Fibroblast of lung (primary cell): ENCODE results near the gene SLC15A1. TPM values are rescaled to one million over a fixed set of nuclear protein-coding genes. Genes with fewer than 3 reads are reported as not detected.

ENCODE experiments used
- DNase-seq, 2 donors: peaks; one replicate each; pipeline versions ENCODE4 v3.0.0 to v3.0.0-alpha.2; 2010; ENCODE audit warnings: low read depth in 2 of 2
- H2AFZ ChIP-seq: 2 replicates; pipeline ENCODE4 v1.5.1; 2012; ENCODE audit warnings: low read length, control low read depth, inconsistent platforms
- H3K27ac ChIP-seq: 2 replicates; pipeline ENCODE4 v1.5.1; 2011; ENCODE audit warnings: low read length, control low read depth; ENCODE audit not compliant: insufficient read depth
- H3K27me3 ChIP-seq: 2 replicates; pipeline ENCODE4 v1.5.1; 2011; ENCODE audit warnings: mild to moderate bottlenecking, low read length; ENCODE audit not compliant: control insufficient read depth, insufficient read depth
- H3K36me3 ChIP-seq: 2 replicates; pipeline ENCODE4 v1.5.1; 2011; ENCODE audit warnings: low read length; ENCODE audit not compliant: control insufficient read depth, insufficient read depth
- H3K4me1 ChIP-seq: 2 replicates; pipeline ENCODE4 v1.5.1; 2011; ENCODE audit warnings: low read length; ENCODE audit not compliant: control insufficient read depth, insufficient read depth; ENCODE audit errors: extremely low read depth
- H3K4me2 ChIP-seq: 2 replicates; pipeline ENCODE4 v1.5.1; 2011; ENCODE audit warnings: low read length, control low read depth; ENCODE audit not compliant: insufficient read depth; ENCODE audit errors: extremely low read depth
- H3K4me3 ChIP-seq, 4 experiments: fragments of 200-600 bp in 1 of 4; sonication (generic) in 1 of 4; replicated peaks in 1 of 4; 2 replicates each; pipeline ENCODE4 v1.5.1; 2011 to 2016; ENCODE audit warnings: low read length in 4 of 4, low read depth in 3 of 4, mild to moderate bottlenecking in 3 of 4, control low read depth in 2 of 4, inconsistent platforms in 1 of 4, mixed read lengths in 1 of 4; ENCODE audit not compliant: insufficient read depth in 1 of 4; ENCODE audit errors: control extremely low read depth in 1 of 4
- H3K79me2 ChIP-seq: 2 replicates; pipeline ENCODE4 v1.5.1; 2012; ENCODE audit warnings: mild to moderate bottlenecking, low read length, inconsistent platforms; ENCODE audit not compliant: control insufficient read depth, insufficient read depth
- H3K9ac ChIP-seq: 2 replicates; pipeline ENCODE4 v1.5.1; 2011; ENCODE audit warnings: mild to moderate bottlenecking, low read length, control low read depth; ENCODE audit not compliant: insufficient read depth
- H3K9me3 ChIP-seq: 2 replicates; pipeline ENCODE4 v1.5.1; 2012; ENCODE audit warnings: low read depth, low read length; ENCODE audit not compliant: control insufficient read depth, insufficient read depth
- H4K20me1 ChIP-seq: 2 replicates; pipeline ENCODE4 v1.5.1; 2011; ENCODE audit warnings: low read length; ENCODE audit not compliant: control insufficient read depth, insufficient read depth; ENCODE audit errors: extremely low read depth
- EZH2 ChIP-seq: IDR thresholded peaks from 2 replicates; pipeline ENCODE4 v1.5.1; 2012; ENCODE audit warnings: low read length, control low read depth, mild to moderate bottlenecking; ENCODE audit errors: missing control alignments
- polyA minus RNA-seq: library from RNA; depleted of rRNA, polyadenylated mRNA; stranded (reverse); fragments of >200 nt; gene quantifications from 2 replicates; pipeline ENCODE4 v1.2.3, GENCODE V29; 2011; ENCODE audit warnings: low replicate concordance
- polyA plus RNA-seq, 2 donors: library from polyadenylated mRNA; depleted of rRNA in 1 of 2; stranded (reverse) in 1 of 2; unstranded in 1 of 2; fragments of >200 nt; gene quantifications; 2 replicates each; pipeline ENCODE4 v1.2.1, GENCODE V29; 2011 to 2012; ENCODE audit warnings: missing spikeins in 1 of 2
- total RNA-seq: library from RNA; depleted of rRNA; stranded (reverse); fragments of >200 nt; gene quantifications from 2 replicates; pipeline ENCODE4 v1.2.1, GENCODE V29; 2014
- TF ChIP-seq, protein P1 (sequence below), 2 donors: IDR thresholded peaks in 1 of 2; conservative IDR thresholded peaks in 1 of 2; 1 replicate in 1 of 2; 2 replicates in 1 of 2; pipeline ENCODE4 v1.5.1; 2011 to 2012; ENCODE audit warnings: low read length in 2 of 2, control low read depth in 1 of 2, inconsistent platforms in 1 of 2, low read depth in 1 of 2, mild to moderate bottlenecking in 1 of 2

The SLC15A1 gene, protein sequence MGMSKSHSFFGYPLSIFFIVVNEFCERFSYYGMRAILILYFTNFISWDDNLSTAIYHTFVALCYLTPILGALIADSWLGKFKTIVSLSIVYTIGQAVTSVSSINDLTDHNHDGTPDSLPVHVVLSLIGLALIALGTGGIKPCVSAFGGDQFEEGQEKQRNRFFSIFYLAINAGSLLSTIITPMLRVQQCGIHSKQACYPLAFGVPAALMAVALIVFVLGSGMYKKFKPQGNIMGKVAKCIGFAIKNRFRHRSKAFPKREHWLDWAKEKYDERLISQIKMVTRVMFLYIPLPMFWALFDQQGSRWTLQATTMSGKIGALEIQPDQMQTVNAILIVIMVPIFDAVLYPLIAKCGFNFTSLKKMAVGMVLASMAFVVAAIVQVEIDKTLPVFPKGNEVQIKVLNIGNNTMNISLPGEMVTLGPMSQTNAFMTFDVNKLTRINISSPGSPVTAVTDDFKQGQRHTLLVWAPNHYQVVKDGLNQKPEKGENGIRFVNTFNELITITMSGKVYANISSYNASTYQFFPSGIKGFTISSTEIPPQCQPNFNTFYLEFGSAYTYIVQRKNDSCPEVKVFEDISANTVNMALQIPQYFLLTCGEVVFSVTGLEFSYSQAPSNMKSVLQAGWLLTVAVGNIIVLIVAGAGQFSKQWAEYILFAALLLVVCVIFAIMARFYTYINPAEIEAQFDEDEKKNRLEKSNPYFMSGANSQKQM
- total RNA-seq = not detected in 2 replicates
- not detected in 2 replicates for polyA plus RNA-seq
- polyA plus RNA-seq (2012) = not detected in 2 replicates
- polyA minus RNA-seq = not detected in 2 replicates

DNA sequence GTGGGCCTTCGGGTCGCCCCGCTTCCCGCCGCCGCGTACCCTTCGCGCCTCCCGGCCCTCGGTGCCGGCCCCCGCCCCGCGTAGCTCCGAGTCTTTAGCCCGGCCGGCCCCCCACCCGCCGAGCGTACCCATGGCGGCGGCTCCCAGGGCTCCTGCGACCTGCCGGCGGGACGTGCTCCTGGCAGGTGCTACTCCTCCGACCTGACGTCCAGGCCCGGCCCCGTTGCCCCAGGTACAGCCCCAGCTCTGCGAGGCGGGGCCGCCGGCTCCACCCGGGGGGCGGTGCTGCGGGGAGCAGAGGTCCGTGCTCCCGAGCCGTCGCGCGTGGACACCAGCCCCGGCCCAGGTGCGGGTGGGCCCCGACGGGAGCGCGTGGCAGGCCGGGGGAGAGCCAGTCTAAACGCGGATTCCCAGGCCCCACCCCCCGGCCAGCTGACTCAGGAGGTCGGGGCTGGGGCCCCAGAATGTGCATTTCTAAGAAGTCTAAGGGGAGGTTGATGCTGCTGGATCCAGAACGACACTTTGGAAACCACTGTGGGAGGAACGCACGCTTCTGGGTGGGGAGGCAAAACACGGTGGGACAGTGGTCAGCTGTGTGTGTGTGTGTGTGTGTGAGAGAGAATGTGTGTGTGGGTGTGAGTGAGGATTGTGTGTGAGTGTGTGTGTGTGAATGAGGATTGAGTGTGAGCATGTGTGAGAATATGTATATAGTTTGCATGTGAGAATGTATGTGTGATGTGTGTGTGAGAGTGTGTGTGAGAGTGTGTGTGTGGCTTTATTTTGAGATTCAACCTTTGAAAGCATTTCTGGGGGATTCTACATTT, at the start of gene SLC15A1:
SLC15A1 (minus strand) TSS at position 206 of the 824 bp plus-strand sequence; CDS start at position 132, 74 bp downstream.
- Histone ChIP-seq H3K9me3 (no peaks in the 10 kb centered on the region), H3K27ac (no peak within 1 kb of the TSS), H4K20me1 (no peaks in the 10 kb centered on the region), H3K4me3 (peak within 1 kb of the TSS in 2 of 4 experiments; percentile 14 to 25), H3K9ac (no peak within 1 kb of the TSS), H3K27me3 (peaks cover 31% of the 10 kb centered on the region), H2AFZ (no peak within 1 kb of the TSS), H3K79me2 (no peaks in the 10 kb centered on the region), H3K36me3 (no peaks in the 10 kb centered on the region), H3K4me2 (peak within 1 kb of the TSS; percentile 23), H3K4me1 (no peaks in the 10 kb centered on the region)
- no peak for DNase-seq
- TF ChIP-seq EZH2 = peak; percentile 85
- TF ChIP-seq, protein P1, sequence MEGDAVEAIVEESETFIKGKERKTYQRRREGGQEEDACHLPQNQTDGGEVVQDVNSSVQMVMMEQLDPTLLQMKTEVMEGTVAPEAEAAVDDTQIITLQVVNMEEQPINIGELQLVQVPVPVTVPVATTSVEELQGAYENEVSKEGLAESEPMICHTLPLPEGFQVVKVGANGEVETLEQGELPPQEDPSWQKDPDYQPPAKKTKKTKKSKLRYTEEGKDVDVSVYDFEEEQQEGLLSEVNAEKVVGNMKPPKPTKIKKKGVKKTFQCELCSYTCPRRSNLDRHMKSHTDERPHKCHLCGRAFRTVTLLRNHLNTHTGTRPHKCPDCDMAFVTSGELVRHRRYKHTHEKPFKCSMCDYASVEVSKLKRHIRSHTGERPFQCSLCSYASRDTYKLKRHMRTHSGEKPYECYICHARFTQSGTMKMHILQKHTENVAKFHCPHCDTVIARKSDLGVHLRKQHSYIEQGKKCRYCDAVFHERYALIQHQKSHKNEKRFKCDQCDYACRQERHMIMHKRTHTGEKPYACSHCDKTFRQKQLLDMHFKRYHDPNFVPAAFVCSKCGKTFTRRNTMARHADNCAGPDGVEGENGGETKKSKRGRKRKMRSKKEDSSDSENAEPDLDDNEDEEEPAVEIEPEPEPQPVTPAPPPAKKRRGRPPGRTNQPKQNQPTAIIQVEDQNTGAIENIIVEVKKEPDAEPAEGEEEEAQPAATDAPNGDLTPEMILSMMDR (conservative IDR thresholded peaks at IDR 0.05 in 1 of 2, IDR thresholded peaks at IDR 0.05 in 1 of 2; ENCODE audit: low read depth in 1 of 2, low read length in 2 of 2) = no peak

DNA sequence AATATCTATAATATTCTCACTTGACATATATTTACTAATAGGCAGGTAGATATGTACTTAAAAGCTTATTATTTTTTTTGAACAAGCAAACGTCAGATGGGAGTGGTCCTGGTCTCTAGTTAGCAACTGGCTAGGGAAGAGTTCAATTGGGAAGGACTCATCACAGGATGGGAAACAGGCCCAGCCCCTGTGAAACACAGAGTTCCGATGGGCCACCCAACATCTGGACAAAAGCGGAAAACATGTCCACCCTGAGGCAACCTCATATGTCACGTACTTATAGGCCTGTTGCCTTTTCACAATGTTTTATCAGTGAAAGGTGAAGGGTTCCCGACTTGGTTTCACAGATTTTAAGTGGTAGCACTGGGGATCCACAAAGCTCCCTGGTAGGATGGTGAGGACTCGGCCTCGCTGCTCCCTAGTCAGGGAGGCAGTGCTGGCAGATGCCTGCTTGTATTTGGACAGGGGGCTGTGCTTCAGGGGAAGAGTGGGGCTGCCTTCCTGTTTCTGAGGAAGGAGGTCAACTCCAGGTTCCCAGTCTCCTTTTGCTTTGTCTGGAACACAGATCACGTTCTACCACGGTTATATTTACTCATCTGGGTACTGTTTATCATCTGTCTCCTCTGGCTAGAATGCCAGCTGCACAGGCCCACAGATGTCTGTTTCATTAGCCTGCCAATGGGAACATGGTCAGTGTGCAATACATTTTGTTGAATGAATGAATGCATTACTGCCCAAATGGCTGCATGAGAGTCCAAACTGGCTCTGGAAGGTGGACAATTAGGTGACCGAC, 49.4 kb upstream of the SLC15A1 start:
- Histone ChIP-seq H3K9ac (no peak overlapping the region), H2AFZ (no peak overlapping the region), H3K79me2 (no peaks in the 10 kb centered on the region), H3K4me2 (no peak overlapping the region), H3K4me3 (no peak overlapping the region), H3K27ac (no peak overlapping the region), H3K27me3 (no peaks in the 10 kb centered on the region), H3K9me3 (no peaks in the 10 kb centered on the region), H4K20me1 (no peaks in the 10 kb centered on the region), H3K36me3 (no peaks in the 10 kb centered on the region), H3K4me1 (peaks cover 13% of the 10 kb centered on the region)
- DNase-seq = no peak
- TF ChIP-seq, protein P1 (conservative IDR thresholded peaks at IDR 0.05 in 1 of 2, IDR thresholded peaks at IDR 0.05 in 1 of 2; ENCODE audit: low read depth in 1 of 2, low read length in 2 of 2) = no peak
- TF ChIP-seq EZH2 = no peak
